GM19099 (cell line): ENCODE data around the gene IL7R.

Experiments used
- POLR2A ChIP-seq: IDR thresholded peaks from 3 replicates; pipeline ENCODE4 v1.6.1; 2011; ENCODE audit warnings: low read depth; ENCODE audit not compliant: insufficient read length; ENCODE audit errors: extremely low read depth

IL7R gene

GRCh38 chr5:35884773-35885172, 28.1 kb downstream of the IL7R start:
- TF ChIP-seq POLR2A: no peak

GRCh38 chr5:35886381-35886780, 29.7 kb downstream of the IL7R start:
- TF ChIP-seq POLR2A: no peak

- TF ChIP-seq POLR2A: no peak
These were observed 30.8 kb downstream of the IL7R start for GRCh38 chr5:35887321-35888100.

- no peak for TF ChIP-seq POLR2A
These were observed 33.6 kb downstream of the IL7R start for GRCh38 chr5:35890021-35891020.

GRCh38 chr5:35894131-35894530, 37.4 kb downstream of the IL7R start:
- no peak for TF ChIP-seq POLR2A

- TF ChIP-seq POLR2A: no peak
These were observed 42.4 kb downstream of the IL7R start for GRCh38 chr5:35898952-35899660.

- no peak for TF ChIP-seq POLR2A
These were observed 43.1 kb downstream of the IL7R start for GRCh38 chr5:35899800-35900199.

- no peak for TF ChIP-seq POLR2A
These were observed 44.4 kb downstream of the IL7R start for GRCh38 chr5:35900972-35901695.

GRCh38 chr5:35902046-35902672, 45.5 kb downstream of the IL7R start:
- TF ChIP-seq POLR2A: no peak

GRCh38 chr5:35903631-35904203, 47.0 kb downstream of the IL7R start:
- TF ChIP-seq POLR2A: no peak

- no peak for TF ChIP-seq POLR2A
These were observed 47.9 kb downstream of the IL7R start for GRCh38 chr5:35904443-35905132.

GRCh38 chr5:35908228-35908627, 51.5 kb downstream of the IL7R start:
- no peak for TF ChIP-seq POLR2A

GRCh38 chr5:35908814-35909213, 52.1 kb downstream of the IL7R start:
- TF ChIP-seq POLR2A: no peak
